Endothelial cell (in vitro differentiated cells): ENCODE measurements around the gene WNK2. TPM values are rescaled to one million over a fixed set of nuclear protein-coding genes. Genes with fewer than 3 reads are reported as not detected.

ENCODE experiments used
- DNase-seq: peaks from one replicate; pipeline ENCODE4 v3.0.0; 2021; ENCODE audit warnings: low spot score
- H3K27ac Mint-ChIP-seq: one replicate; pipeline ENCODE4 v1.8.0; 2021; ENCODE audit warnings: mixed read lengths, inconsistent platforms; ENCODE audit not compliant: unreplicated experiment
- H3K27me3 Mint-ChIP-seq: one replicate; pipeline ENCODE4 v1.8.0; 2021; ENCODE audit warnings: mild to moderate bottlenecking, moderate library complexity, mixed read lengths, inconsistent platforms; ENCODE audit not compliant: unreplicated experiment
- H3K36me3 Mint-ChIP-seq: one replicate; pipeline ENCODE4 v1.8.0; 2021; ENCODE audit warnings: mild to moderate bottlenecking, low read depth, mixed read lengths, inconsistent platforms; ENCODE audit not compliant: unreplicated experiment
- H3K4me1 Mint-ChIP-seq: one replicate; pipeline ENCODE4 v1.8.0; 2021; ENCODE audit warnings: mild to moderate bottlenecking, mixed read lengths, inconsistent platforms; ENCODE audit not compliant: unreplicated experiment
- H3K4me3 Mint-ChIP-seq: one replicate; pipeline ENCODE4 v1.8.0; 2021; ENCODE audit warnings: mild to moderate bottlenecking, mixed read lengths, inconsistent platforms; ENCODE audit not compliant: unreplicated experiment
- H3K9me3 Mint-ChIP-seq: one replicate; pipeline ENCODE4 v1.8.0; 2021; ENCODE audit warnings: mixed read lengths, inconsistent platforms; ENCODE audit not compliant: unreplicated experiment
- total RNA-seq: library from RNA; stranded (reverse); fragmentation: NEBNext Ultra II Directional; extraction: Animal tissue kit (Norgen Biotek cat#: 25700); gene quantifications from one replicate; pipeline ENCODE4 v1.2.1, GENCODE V29; 2021; ENCODE audit not compliant: unreplicated experiment
- TF ChIP-seq, protein P1 (sequence below): fragments of 200-600 bp; sonication (generic); IDR thresholded peaks from one replicate; pipeline ENCODE4 v1.5.0; 2021; ENCODE audit warnings: antibody characterized with exemption; ENCODE audit not compliant: unreplicated experiment

Gene WNK2
- total RNA-seq, 1 donor from 2014 or later: 0.82 TPM

GRCh38 chr9:93207860-93208734, 24.2 kb downstream of the WNK2 start:
- H3K36me3 Mint-ChIP-seq: no peaks in the 10 kb centered on the region
- H3K4me1 Mint-ChIP-seq: no peaks in the 10 kb centered on the region
- H3K9me3 Mint-ChIP-seq: no peaks in the 10 kb centered on the region
- DNase-seq: no peak
- TF ChIP-seq, protein P1, sequence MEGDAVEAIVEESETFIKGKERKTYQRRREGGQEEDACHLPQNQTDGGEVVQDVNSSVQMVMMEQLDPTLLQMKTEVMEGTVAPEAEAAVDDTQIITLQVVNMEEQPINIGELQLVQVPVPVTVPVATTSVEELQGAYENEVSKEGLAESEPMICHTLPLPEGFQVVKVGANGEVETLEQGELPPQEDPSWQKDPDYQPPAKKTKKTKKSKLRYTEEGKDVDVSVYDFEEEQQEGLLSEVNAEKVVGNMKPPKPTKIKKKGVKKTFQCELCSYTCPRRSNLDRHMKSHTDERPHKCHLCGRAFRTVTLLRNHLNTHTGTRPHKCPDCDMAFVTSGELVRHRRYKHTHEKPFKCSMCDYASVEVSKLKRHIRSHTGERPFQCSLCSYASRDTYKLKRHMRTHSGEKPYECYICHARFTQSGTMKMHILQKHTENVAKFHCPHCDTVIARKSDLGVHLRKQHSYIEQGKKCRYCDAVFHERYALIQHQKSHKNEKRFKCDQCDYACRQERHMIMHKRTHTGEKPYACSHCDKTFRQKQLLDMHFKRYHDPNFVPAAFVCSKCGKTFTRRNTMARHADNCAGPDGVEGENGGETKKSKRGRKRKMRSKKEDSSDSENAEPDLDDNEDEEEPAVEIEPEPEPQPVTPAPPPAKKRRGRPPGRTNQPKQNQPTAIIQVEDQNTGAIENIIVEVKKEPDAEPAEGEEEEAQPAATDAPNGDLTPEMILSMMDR: no peak
- H3K27me3 Mint-ChIP-seq: peaks cover 8% of the 10 kb centered on the region
- no peak overlapping the region for H3K27ac Mint-ChIP-seq
- H3K4me3 Mint-ChIP-seq: no peak overlapping the region

GRCh38 chr9:93209097-93209496, 25.2 kb downstream of the WNK2 start:
- Mint-ChIP-seq H3K27me3 (peaks cover 4% of the 10 kb centered on the region), H3K36me3 (no peaks in the 10 kb centered on the region), H3K9me3 (no peaks in the 10 kb centered on the region), H3K4me3 (no peak overlapping the region), H3K4me1 (no peaks in the 10 kb centered on the region), H3K27ac (no peak overlapping the region)
- TF ChIP-seq, protein P1: no peak
- no peak for DNase-seq

DNA sequence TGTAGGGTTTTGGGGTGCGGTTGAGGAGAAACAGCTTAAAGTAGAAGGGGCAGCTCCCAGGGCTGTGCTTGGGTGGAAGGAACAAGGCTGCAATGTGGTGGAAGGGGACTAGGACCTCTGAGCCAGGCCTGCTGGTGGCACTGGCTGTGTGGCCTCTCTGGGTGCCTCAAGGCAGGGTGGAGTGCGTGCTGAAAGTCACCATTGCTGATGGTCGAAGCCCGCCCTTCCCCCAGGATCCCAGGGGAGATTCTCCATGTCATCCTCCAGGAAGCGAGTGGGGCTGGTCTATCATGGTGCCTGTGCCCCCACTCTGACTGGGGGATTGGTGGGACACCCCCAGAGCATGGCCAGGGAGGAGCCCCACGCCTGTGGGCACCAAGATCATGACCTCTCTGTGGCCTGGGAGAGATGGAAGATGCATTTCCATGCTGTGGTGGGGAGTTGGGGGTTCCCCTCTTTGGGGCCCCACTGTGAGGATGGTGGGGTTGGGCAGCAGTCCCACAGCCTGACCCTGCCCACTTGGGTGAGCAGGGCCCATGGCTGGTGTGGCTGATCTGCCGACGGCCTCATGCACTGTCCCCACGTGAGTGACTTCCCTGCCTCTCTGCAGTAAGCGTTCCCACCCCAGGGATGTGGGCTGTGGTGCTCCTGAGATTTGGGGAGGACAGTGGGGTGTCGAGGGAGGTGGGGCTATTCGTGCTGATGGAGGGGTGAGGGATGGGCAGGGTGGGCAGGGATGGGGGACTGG, 25.8 kb downstream of the WNK2 start:
- H3K27ac Mint-ChIP-seq: no peak overlapping the region
- peaks cover 3% of the 10 kb centered on the region for H3K27me3 Mint-ChIP-seq
- no peak for DNase-seq
- no peaks in the 10 kb centered on the region for H3K9me3 Mint-ChIP-seq
- no peaks in the 10 kb centered on the region for H3K4me1 Mint-ChIP-seq
- no peaks in the 10 kb centered on the region for H3K36me3 Mint-ChIP-seq
- TF ChIP-seq, protein P1: no peak
- H3K4me3 Mint-ChIP-seq: no peak overlapping the region

DNA sequence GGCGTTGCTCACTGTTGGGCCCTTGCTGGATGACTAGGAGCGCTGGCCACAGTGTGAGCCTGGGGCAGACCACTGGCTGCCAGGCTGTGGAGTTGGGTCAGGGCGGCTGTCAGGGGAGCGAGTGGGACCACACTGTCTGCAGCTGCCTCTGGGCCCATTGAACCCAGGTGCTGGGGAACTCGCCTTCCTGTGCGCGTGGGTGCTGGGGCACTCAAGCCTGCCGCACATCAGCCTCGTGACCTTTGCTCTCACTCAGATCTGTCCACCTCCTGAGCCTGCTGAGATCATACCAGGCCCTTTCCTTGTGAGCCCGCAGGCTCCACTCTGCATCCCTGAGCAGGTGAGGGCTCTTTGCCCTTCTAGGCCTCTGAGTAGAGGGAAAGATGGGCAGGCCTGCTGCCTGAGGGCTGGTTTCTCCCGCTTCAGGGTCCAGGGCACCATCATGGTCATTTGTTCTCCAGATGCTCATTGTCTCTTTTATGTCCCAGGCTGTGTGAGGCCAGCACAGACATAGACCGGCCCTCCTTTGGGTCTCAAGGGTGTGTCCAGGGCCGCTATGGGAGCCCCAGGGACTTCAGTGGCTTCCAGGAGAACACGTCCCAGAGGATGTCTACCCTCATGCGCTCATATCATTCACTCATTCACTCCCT, 26.5 kb downstream of the WNK2 start:
- Mint-ChIP-seq H3K4me3 (no peak overlapping the region), H3K36me3 (no peaks in the 10 kb centered on the region), H3K27me3 (no peaks in the 10 kb centered on the region), H3K4me1 (no peaks in the 10 kb centered on the region), H3K9me3 (no peaks in the 10 kb centered on the region), H3K27ac (no peak overlapping the region)
- DNase-seq: no peak
- TF ChIP-seq, protein P1: no peak
